Immature natural killer cell (primary cell): ENCODE data around the gene EYA2. TPM values are rescaled to one million over a fixed set of nuclear protein-coding genes. Genes with fewer than 3 reads are reported as not detected.

Experiments
- DNase-seq, 3 donors: peaks; one replicate each; pipeline ENCODE4 v3.0.0; 2022; ENCODE audit warnings: mixed read lengths in 1 of 3
- H3K27ac Mint-ChIP-seq, 6 donors: one replicate each; pipeline ENCODE4 v1.8.0; 2020; ENCODE audit warnings: mixed read lengths in 6 of 6, mild to moderate bottlenecking in 5 of 6, inconsistent platforms in 4 of 6, moderate library complexity in 3 of 6
- H3K27me3 Mint-ChIP-seq, 3 donors: one replicate each; pipeline ENCODE4 v1.8.0; 2020 to 2021; ENCODE audit warnings: low read depth in 3 of 3, mild to moderate bottlenecking in 3 of 3, mixed read lengths in 3 of 3, moderate library complexity in 3 of 3, inconsistent platforms in 1 of 3
- H3K36me3 Mint-ChIP-seq, 3 donors: one replicate each; pipeline ENCODE4 v1.8.0; 2020; ENCODE audit warnings: mixed read lengths in 3 of 3, inconsistent platforms in 2 of 3, mild to moderate bottlenecking in 2 of 3
- H3K4me1 Mint-ChIP-seq, 2 donors: one replicate each; pipeline ENCODE4 v1.8.0; 2020; ENCODE audit warnings: inconsistent platforms in 2 of 2, mild to moderate bottlenecking in 2 of 2, mixed read lengths in 2 of 2, moderate library complexity in 1 of 2
- H3K4me3 Mint-ChIP-seq, 5 donors: one replicate each; pipeline ENCODE4 v1.8.0; 2020; ENCODE audit warnings: mild to moderate bottlenecking in 5 of 5, mixed read lengths in 5 of 5, inconsistent platforms in 3 of 5, moderate library complexity in 3 of 5
- H3K9me3 Mint-ChIP-seq, 6 donors: one replicate each; pipeline ENCODE4 v1.8.0; 2020; ENCODE audit warnings: mild to moderate bottlenecking in 6 of 6, mixed read lengths in 6 of 6, inconsistent platforms in 4 of 6, moderate library complexity in 3 of 6
- polyA plus RNA-seq, 3 donors: library from polyadenylated mRNA; unstranded; fragments of 300-500 nt; fragmentation: Illumina TruSeq; gene quantifications; one replicate each; pipeline ENCODE4 v1.2.3, GENCODE V29; 2021

Gene EYA2
- polyA plus RNA-seq, 3 donors from 2014 or later, result not detected

DNA sequence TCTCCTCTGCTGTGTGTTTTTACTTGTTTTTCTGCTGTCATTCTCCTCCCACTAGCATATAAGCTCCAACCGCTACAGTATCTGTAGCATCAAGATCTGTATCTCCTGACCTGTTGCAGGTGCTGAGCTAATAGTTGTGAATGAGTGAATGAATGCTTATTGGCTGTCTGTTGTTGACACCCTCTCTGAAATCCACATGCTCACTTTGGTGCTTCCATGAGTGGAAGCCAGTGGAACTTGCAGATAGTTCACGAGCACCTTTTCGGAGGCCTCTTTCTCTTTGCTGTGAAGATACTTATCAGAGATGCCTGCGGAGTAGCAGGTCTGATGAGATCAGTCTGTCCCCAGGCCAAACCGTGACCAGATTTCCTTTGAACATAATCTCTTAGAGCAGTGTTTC, 117.3 kb downstream of the EYA2 start:
- H3K4me1 Mint-ChIP-seq, result no peaks in the 10 kb centered on the region
- no peak for DNase-seq
- peaks cover 2 to 13% (median 6%) of the 10 kb centered on the region in 3 donors for H3K27me3 Mint-ChIP-seq
- H3K36me3 Mint-ChIP-seq, result no peaks in the 10 kb centered on the region
- H3K9me3 Mint-ChIP-seq, result no peaks in the 10 kb centered on the region
- no peak overlapping the region for H3K27ac Mint-ChIP-seq
- no peak overlapping the region for H3K4me3 Mint-ChIP-seq

DNA sequence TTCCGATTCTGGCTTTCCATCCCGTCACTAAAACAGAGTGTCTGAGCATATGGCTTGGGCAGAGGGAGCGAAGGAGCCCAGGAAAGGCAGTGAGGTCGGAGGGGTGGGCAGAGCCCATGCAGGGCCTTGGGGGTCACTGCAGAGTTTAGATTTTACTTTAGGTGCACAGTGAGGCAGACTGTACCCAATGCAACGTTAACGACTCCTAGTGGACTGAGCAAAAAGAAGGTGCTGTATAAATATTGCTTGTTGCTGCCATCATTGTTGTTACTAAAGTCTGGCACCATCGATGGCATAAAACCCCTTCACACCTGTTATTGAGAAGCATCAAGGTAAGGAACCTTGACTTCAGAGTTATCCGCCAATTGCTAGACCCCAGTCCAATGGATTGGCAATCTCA, 119.0 kb downstream of the EYA2 start:
- DNase-seq, result no peak
- no peaks in the 10 kb centered on the region for H3K36me3 Mint-ChIP-seq
- H3K9me3 Mint-ChIP-seq, result no peaks in the 10 kb centered on the region
- no peaks in the 10 kb centered on the region for H3K4me1 Mint-ChIP-seq
- H3K27me3 Mint-ChIP-seq, result peaks cover 1 to 10% (median 2%) of the 10 kb centered on the region in 3 donors
- H3K4me3 Mint-ChIP-seq, result no peak overlapping the region
- H3K27ac Mint-ChIP-seq, result no peak overlapping the region

DNA sequence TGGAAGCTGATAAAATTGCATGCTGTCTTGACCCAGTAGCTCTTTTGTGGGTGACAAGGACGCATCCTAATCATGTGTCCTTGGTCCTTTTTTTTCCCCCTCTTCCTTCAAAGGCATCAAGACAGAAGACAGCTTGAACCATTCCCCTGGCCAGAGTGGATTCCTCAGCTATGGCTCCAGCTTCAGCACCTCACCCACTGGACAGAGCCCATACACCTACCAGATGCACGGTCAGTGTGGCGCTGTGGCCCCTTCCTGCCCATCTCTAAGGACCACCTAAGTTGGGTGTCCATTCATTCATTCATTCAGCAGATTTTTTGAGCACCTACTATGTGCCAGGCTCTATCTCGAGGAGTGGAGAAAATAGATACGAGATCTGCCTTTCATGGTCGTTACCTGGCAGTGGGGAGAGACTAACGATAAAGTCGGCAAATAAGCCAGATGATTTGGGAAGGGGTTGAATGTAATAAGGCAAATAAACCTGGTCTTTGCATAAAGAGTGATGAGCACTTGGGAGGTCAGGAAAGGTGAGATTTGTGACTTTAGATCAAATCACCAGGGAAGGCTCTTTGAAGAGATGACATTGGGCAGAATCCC, 121.5 kb downstream of the EYA2 start:
- Mint-ChIP-seq H3K27ac (no peak overlapping the region), H3K4me1 (no peaks in the 10 kb centered on the region), H3K4me3 (no peak overlapping the region), H3K27me3 (peaks cover 2 to 12% (median 2%) of the 10 kb centered on the region in 3 donors), H3K36me3 (no peaks in the 10 kb centered on the region), H3K9me3 (no peaks in the 10 kb centered on the region)
- DNase-seq, result no peak

DNA sequence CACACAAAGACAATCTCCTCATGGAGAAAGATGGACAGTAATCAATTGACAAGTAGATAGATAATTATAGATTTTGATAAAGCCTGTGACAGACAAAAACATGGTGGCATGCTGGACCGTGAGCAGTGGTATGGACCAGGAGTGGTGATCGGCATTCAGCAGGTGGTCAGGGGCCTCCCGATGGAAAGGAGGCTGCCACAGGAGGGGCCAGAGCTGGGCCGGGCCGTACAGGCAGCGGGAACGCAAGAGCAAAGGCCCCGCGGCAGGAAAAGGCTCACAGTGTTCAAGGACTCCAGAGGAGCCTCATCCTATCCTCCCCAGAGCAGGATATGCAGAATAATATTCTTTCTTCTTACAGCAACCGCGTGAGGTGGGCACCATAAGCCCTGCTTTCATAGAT, 123.7 kb downstream of the EYA2 start:
- DNase-seq, result no peak
- no peaks in the 10 kb centered on the region for H3K36me3 Mint-ChIP-seq
- no peaks in the 10 kb centered on the region for H3K9me3 Mint-ChIP-seq
- no peak overlapping the region for H3K4me3 Mint-ChIP-seq
- peaks cover 2 to 9% (median 2%) of the 10 kb centered on the region in 3 donors for H3K27me3 Mint-ChIP-seq
- H3K27ac Mint-ChIP-seq, result no peak overlapping the region
- H3K4me1 Mint-ChIP-seq, result no peaks in the 10 kb centered on the region

DNA sequence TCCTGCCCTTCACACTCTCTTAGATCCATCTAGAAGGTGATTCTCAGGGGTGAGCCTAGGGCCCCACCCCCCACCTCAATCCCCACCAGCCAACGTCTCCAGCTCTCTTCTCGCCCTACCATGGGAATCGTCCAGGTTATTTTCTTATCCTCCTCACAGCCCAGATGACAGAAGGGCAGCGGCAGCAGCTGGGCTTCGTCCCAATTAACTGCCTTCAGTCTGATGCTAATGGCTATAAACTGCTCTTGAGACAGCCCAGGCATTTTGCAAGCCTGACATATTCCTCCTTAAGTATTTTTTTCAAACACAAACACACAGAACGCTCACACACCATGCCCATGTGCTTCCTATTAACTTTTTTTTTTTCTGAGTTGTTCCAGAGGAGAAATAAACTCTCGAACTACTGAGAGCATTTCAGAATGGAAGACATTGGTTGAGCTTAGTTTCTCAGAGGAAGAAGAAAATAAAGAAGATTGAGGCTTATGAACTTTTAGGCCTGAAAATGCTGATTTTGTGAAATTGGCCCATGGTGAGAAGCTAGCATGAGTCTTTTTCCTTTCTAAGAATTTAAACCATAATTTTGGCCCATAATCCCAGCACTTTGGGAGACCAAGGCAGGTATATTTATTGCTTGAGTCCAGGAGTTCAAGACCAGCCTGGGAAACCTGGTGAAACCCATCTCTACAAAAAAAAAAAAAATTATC, 124.6 kb downstream of the EYA2 start:
- Mint-ChIP-seq H3K27ac (no peak overlapping the region), H3K9me3 (no peaks in the 10 kb centered on the region), H3K4me3 (no peak overlapping the region), H3K4me1 (no peaks in the 10 kb centered on the region), H3K36me3 (no peaks in the 10 kb centered on the region), H3K27me3 (peaks cover 2 to 9% (median 2%) of the 10 kb centered on the region in 3 donors)
- DNase-seq, result no peak

GRCh38 chr20:47020231-47020630, 125.6 kb downstream of the EYA2 start:
- H3K27me3 Mint-ChIP-seq, result peaks cover 2 to 9% (median 3%) of the 10 kb centered on the region in 3 donors
- H3K27ac Mint-ChIP-seq, result no peak overlapping the region
- DNase-seq, result no peak
- no peaks in the 10 kb centered on the region for H3K9me3 Mint-ChIP-seq
- H3K4me3 Mint-ChIP-seq, result no peak overlapping the region
- no peaks in the 10 kb centered on the region for H3K4me1 Mint-ChIP-seq
- no peaks in the 10 kb centered on the region for H3K36me3 Mint-ChIP-seq

DNA sequence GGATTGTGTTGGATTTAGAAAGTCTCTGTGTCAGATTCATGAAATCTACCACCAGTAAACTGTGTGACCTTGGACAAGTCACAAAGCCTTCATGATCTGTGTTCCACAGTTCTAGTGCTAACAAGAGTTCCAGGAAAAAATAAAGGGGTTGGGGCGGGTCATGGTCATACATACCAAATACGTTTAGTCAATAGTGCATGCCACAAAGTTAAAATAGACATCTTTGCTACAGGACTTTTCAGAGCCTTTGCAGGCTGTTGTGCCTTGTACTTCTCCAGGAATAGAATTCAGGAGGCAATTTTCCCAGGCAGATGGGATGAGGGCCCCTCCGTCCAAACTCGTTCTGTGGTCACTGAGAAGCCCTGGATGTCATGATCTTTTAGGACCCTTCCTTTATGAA, 127.2 kb downstream of the EYA2 start:
- no peak for DNase-seq
- Mint-ChIP-seq H3K27ac (no peak overlapping the region), H3K9me3 (no peaks in the 10 kb centered on the region), H3K27me3 (peaks cover 0 to 6% (median 3%) of the 10 kb centered on the region in 3 donors), H3K36me3 (no peaks in the 10 kb centered on the region), H3K4me1 (no peaks in the 10 kb centered on the region), H3K4me3 (no peak overlapping the region)

- Mint-ChIP-seq H3K9me3 (no peaks in the 10 kb centered on the region), H3K27ac (no peak overlapping the region), H3K4me3 (no peak overlapping the region), H3K36me3 (no peaks in the 10 kb centered on the region), H3K27me3 (peaks cover 2 to 3% (median 2%) of the 10 kb centered on the region in 3 donors), H3K4me1 (no peaks in the 10 kb centered on the region)
- no peak for DNase-seq
These were observed 129.9 kb downstream of the EYA2 start for GRCh38 chr20:47024461-47024937.

- Mint-ChIP-seq H3K9me3 (peaks cover 0 to 1% (median 0%) of the 10 kb centered on the region in 6 donors), H3K36me3 (no peaks in the 10 kb centered on the region), H3K4me3 (no peak overlapping the region), H3K27me3 (peaks cover 3 to 10% (median 4%) of the 10 kb centered on the region in 3 donors), H3K27ac (no peak overlapping the region), H3K4me1 (no peaks in the 10 kb centered on the region)
- DNase-seq, result no peak
These were observed 132.4 kb downstream of the EYA2 start for GRCh38 chr20:47027042-47027441.

DNA sequence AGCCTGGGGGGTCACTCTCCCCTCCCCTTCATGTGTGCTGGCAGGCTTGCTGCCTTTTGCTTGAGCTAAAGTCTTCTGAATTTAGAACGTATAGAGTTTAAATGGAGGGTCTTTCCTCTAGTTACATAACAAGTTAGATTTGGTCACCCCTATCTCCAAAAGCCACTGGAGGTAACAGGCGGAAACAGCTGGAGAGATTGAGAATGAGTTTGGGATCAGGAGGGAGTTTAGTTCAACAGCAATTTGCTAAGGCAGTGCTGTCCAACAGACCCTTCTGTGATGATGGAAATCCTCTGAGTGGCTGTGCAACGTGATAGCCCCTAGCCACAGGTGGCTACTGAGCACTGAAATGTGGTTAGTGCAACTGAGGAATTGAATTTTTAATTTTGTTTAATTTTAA, 132.8 kb downstream of the EYA2 start:
- DNase-seq, result no peak
- peaks cover 0 to 1% (median 0%) of the 10 kb centered on the region in 6 donors for H3K9me3 Mint-ChIP-seq
- H3K27me3 Mint-ChIP-seq, result peaks cover 3 to 10% (median 4%) of the 10 kb centered on the region in 3 donors

DNA sequence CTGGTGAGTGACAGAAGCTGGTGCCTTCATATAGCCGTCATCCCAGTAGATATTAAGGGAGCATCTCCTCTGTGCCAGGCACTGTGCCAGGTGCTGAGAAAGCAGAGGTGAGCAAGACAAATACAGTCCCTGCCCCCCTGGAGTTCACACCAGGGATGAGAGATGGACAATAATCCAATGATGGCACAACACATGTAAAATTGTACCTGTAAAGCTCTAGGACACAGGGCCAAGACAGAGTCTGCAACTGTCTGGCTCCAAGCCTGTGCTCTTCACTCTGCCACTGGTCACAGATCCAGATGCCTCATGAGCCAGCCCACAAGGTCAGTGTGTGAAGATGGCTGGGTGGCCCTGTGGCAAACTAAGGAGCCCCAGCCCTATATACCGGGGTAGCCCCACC, 133.8 kb downstream of the EYA2 start:
- Mint-ChIP-seq H3K9me3 (peaks cover 0 to 1% (median 0%) of the 10 kb centered on the region in 6 donors), H3K4me3 (no peak overlapping the region), H3K27ac (no peak overlapping the region), H3K27me3 (peaks cover 3 to 10% (median 6%) of the 10 kb centered on the region in 3 donors), H3K4me1 (no peaks in the 10 kb centered on the region), H3K36me3 (no peaks in the 10 kb centered on the region)
- DNase-seq, result no peak

More for the DNA sequence above, 132.8 kb downstream of the EYA2 start:
- no peaks in the 10 kb centered on the region for H3K4me1 Mint-ChIP-seq
- no peak overlapping the region for H3K4me3 Mint-ChIP-seq
- no peak overlapping the region for H3K27ac Mint-ChIP-seq
- no peaks in the 10 kb centered on the region for H3K36me3 Mint-ChIP-seq

DNA sequence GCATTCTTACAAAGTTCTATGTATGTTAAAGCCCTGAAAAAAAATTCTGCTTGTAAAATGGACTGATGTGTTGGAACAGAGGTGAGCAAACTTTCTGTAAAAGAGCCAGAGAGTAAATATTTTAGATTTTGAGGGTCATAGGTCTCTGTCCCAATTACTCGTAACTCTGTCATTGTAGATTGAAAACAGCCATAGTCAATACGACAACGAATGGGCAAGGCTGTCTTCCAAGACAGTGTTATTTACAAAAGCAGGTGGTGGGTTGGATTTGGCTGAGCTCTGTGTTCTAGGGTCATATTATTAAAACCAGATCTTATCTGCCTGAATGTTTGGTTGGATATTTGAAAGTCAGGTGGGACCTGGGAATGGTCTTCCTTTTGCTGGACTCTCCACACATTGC, 135.2 kb downstream of the EYA2 start:
- no peaks in the 10 kb centered on the region for H3K36me3 Mint-ChIP-seq
- H3K27me3 Mint-ChIP-seq, result peaks cover 5 to 13% (median 6%) of the 10 kb centered on the region in 3 donors

DNA sequence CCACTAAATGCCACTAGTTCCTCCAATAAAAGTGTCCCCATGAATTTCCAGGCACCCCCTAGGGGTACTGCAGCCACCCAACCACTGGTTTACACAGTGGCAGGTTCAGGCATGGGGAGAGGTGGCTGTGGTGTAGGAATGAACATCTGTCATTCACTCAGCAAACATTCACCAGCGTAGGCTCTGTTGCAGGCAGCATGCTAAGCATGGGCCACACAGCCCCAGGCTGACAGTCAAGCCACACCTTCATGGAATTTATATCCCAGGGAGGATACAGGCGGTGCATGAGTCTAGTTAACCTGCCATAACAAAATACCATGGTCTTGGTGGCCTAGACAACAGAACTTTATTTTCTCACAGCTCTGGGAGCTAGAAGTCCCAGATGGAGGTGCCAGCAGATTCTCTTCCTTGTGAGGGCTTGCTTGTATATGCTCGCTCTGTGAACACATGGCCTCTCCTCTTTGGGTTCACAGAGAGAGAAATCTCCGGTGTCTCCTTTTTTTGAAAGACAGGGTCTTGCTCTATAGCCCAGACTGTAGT, 135.7 kb downstream of the EYA2 start:
- H3K9me3 Mint-ChIP-seq, result peaks cover 0 to 1% (median 0%) of the 10 kb centered on the region in 6 donors

More for the DNA sequence above, 135.2 kb downstream of the EYA2 start:
- Mint-ChIP-seq H3K4me1 (no peaks in the 10 kb centered on the region), H3K4me3 (no peak overlapping the region), H3K27ac (no peak overlapping the region), H3K9me3 (peaks cover 0 to 1% (median 0%) of the 10 kb centered on the region in 6 donors)
- no peak for DNase-seq

DNA sequence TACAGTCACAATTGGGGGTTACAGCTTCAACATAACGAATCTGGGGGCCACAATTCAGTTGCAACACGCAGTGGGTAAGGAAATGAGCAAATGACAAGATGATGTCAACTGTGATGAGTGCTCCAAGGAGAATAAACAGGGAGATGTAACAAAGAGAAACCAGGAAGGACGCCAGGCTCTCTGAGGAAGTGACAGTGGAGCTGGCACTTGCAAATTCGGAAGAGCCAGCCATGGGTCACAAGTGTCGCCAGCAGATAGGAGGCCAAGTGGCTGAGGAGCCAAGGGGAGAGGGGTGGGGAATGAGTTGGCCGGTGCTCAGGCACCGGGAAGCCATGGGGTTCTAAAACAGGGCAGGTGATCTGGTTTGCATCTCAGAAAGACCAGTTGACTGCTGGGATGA, 136.4 kb downstream of the EYA2 start:
- no peak overlapping the region for H3K4me3 Mint-ChIP-seq
- no peak overlapping the region for H3K27ac Mint-ChIP-seq
- H3K27me3 Mint-ChIP-seq, result peaks cover 6 to 13% (median 6%) of the 10 kb centered on the region in 3 donors
- no peaks in the 10 kb centered on the region for H3K36me3 Mint-ChIP-seq
- no peaks in the 10 kb centered on the region for H3K4me1 Mint-ChIP-seq
- DNase-seq, result no peak
- peaks cover 0 to 1% (median 0%) of the 10 kb centered on the region in 6 donors for H3K9me3 Mint-ChIP-seq

More for the DNA sequence above, 135.7 kb downstream of the EYA2 start:
- Mint-ChIP-seq H3K27ac (no peak overlapping the region), H3K27me3 (peaks cover 6 to 13% (median 6%) of the 10 kb centered on the region in 3 donors), H3K36me3 (no peaks in the 10 kb centered on the region), H3K4me3 (no peak overlapping the region), H3K4me1 (no peaks in the 10 kb centered on the region)
- no peak for DNase-seq
